K562 (cell line): ENCODE measurements around the gene NRF1. TPM values are rescaled to one million over a fixed set of nuclear protein-coding genes. Genes with fewer than 3 reads are reported as not detected.

Source experiments
- BMI1 ChIP-seq: fragments of 150-350 bp; IDR thresholded peaks from 2 replicates; pipeline ENCODE4 v1.6.1; 2014; ENCODE audit warnings: low read length
- CBX8 ChIP-seq: fragments of 200-600 bp; sonication (generic); IDR thresholded peaks from 2 replicates; pipeline ENCODE4 v1.6.1; 2012; ENCODE audit warnings: borderline replicate concordance, mixed run types, low read depth, mild to moderate bottlenecking, moderate library complexity, mixed read lengths, low read length, control low read depth, inconsistent platforms; ENCODE audit not compliant: poor library complexity, severe bottlenecking; ENCODE audit errors: extremely low read depth
- DDX20 ChIP-seq: fragments of 450-650 bp; IDR thresholded peaks from 2 replicates; pipeline ENCODE4 v1.6.1; 2016; ENCODE audit warnings: missing genetic modification characterization, low read depth, mild to moderate bottlenecking, missing compliant biosample characterization, moderate library complexity
- HMG20B ChIP-seq: fragments of 250-450 bp; sonication (Bioruptor Pico); IDR thresholded peaks from 2 replicates; pipeline ENCODE4 v1.5.0; 2021; ENCODE audit warnings: mild to moderate bottlenecking
- HNRNPUL1 ChIP-seq: fragments of 200-400 bp; formaldehyde crosslinking; IDR thresholded peaks from 2 replicates; pipeline ENCODE4 v1.6.1; 2017; ENCODE audit warnings: low read length
- MAX ChIP-seq: sonication (generic); formaldehyde crosslinking; IDR thresholded peaks from 2 replicates; pipeline ENCODE4 v1.9.0; 2022; ENCODE audit warnings: mild to moderate bottlenecking, missing genetic modification reagents
- MAZ ChIP-seq, 2 experiments: fragments of 450-650 bp in 1 of 2; sonication (generic) in 1 of 2; formaldehyde crosslinking; IDR thresholded peaks in 1 of 2; conservative IDR thresholded peaks in 1 of 2; 2 replicates each; pipeline versions ENCODE4 v1.4.0 to v1.5.0; 2020; ENCODE audit warnings: mild to moderate bottlenecking in 1 of 2, missing genetic modification reagents in 1 of 2
- MECOM ChIP-seq: fragments of 250-450 bp; sonication (Bioruptor Pico); IDR thresholded peaks from 2 replicates; pipeline ENCODE4 v1.8.0; 2022; ENCODE audit warnings: inconsistent platforms
- MEIS2 ChIP-seq: fragments of 450-650 bp; IDR thresholded peaks from 2 replicates; pipeline ENCODE4 v1.6.1; 2014; ENCODE audit warnings: mild to moderate bottlenecking; ENCODE audit not compliant: partially characterized antibody
- NONO ChIP-seq, 2 experiments: fragments of 200-400 bp in 1 of 2; fragments of 450-650 bp in 1 of 2; formaldehyde crosslinking in 1 of 2; IDR thresholded peaks; 2 replicates each; pipeline ENCODE4 v1.6.1; 2017; ENCODE audit warnings: low read depth in 2 of 2, mild to moderate bottlenecking in 2 of 2, moderate library complexity in 2 of 2, low read length in 1 of 2
- RBM15 ChIP-seq: fragments of 200-400 bp; formaldehyde crosslinking; IDR thresholded peaks from 2 replicates; pipeline ENCODE4 v1.6.1; 2018; ENCODE audit warnings: mild to moderate bottlenecking, low read length, moderate library complexity; ENCODE audit not compliant: insufficient read depth
- RFX5 ChIP-seq: IDR thresholded peaks from 2 replicates; pipeline ENCODE4 v1.6.1; 2011; ENCODE audit warnings: low read depth, mild to moderate bottlenecking, improper control_type of control experiment, low read length
- SMARCA4 ChIP-seq: fragments of 450-650 bp; IDR thresholded peaks from 2 replicates; pipeline ENCODE4 v1.6.1; 2016
- SMARCC2 ChIP-seq: fragments of 450-650 bp; IDR thresholded peaks from 2 replicates; pipeline ENCODE4 v1.6.1; 2017; ENCODE audit warnings: antibody characterized with exemption, moderate library complexity, mild to moderate bottlenecking, low read depth
- SP1 ChIP-seq: sonication (generic); formaldehyde crosslinking; IDR thresholded peaks from 2 replicates; pipeline ENCODE4 v1.8.1; 2022; ENCODE audit warnings: mild to moderate bottlenecking, missing genetic modification reagents
- THRAP3 ChIP-seq: fragments of 450-650 bp; IDR thresholded peaks from 2 replicates; pipeline ENCODE4 v1.6.1; 2016; ENCODE audit warnings: mild to moderate bottlenecking, inconsistent platforms, borderline replicate concordance
- XRCC5 ChIP-seq: fragments of 200-400 bp; formaldehyde crosslinking; IDR thresholded peaks from 2 replicates; pipeline ENCODE4 v1.6.1; 2017; ENCODE audit warnings: low read depth, mild to moderate bottlenecking, low read length
- ZBTB17 ChIP-seq: fragments of 450-650 bp; formaldehyde crosslinking; IDR thresholded peaks from 2 replicates; pipeline ENCODE4 v1.4.0; 2020; ENCODE audit warnings: mild to moderate bottlenecking
- ZC3H11A ChIP-seq: IDR thresholded peaks from 2 replicates; pipeline ENCODE4 v1.6.1; 2012; ENCODE audit warnings: low read depth, low read length, improper control_type of control experiment
- ZC3H4 ChIP-seq: sonication (generic); formaldehyde crosslinking; IDR thresholded peaks from 2 replicates; pipeline ENCODE4 v1.9.0; 2021; ENCODE audit warnings: missing genetic modification reagents, borderline replicate concordance
- ZNF12 ChIP-seq: sonication (generic); formaldehyde crosslinking; IDR thresholded peaks from 2 replicates; pipeline ENCODE4 v1.4.0; 2020; ENCODE audit warnings: mild to moderate bottlenecking, missing genetic modification reagents
- ZNF146 ChIP-seq: IDR thresholded peaks from one replicate; pipeline ENCODE4 v1.6.1; 2018; ENCODE audit warnings: missing compliant biosample characterization; ENCODE audit not compliant: unreplicated experiment
- ZNF253 ChIP-seq: fragments of 250-450 bp; sonication (Bioruptor Pico); conservative IDR thresholded peaks from 2 replicates; pipeline ENCODE4 v1.6.1; 2021; ENCODE audit warnings: mild to moderate bottlenecking
- ZNF436 ChIP-seq: fragments of 250-450, 450-650 bp; sonication (Bioruptor Pico); formaldehyde crosslinking; IDR thresholded peaks from 2 replicates; pipeline ENCODE4 v1.7.0; 2020; ENCODE audit warnings: mild to moderate bottlenecking
- ZNF507 ChIP-seq: conservative IDR thresholded peaks from 2 replicates; pipeline ENCODE4 v1.6.1; 2017; ENCODE audit warnings: missing genetic modification characterization, missing compliant biosample characterization
- ZNF57 ChIP-seq: fragments of 450-650 bp; formaldehyde crosslinking; IDR thresholded peaks from 2 replicates; pipeline ENCODE4 v1.4.0; 2020; ENCODE audit warnings: mild to moderate bottlenecking, moderate library complexity
- ZNF584 ChIP-seq: fragments of 200-800 bp; sonication (Bioruptor generic); IDR thresholded peaks from 2 replicates; pipeline ENCODE4 v1.6.1; 2016; ENCODE audit warnings: low read depth, mild to moderate bottlenecking, missing genetic modification characterization, missing compliant biosample characterization
- ZNF740 ChIP-seq, 3 experiments: fragments of 200-800 bp in 1 of 3; sonication (Bioruptor generic) in 1 of 3; sonication (generic) in 1 of 3; formaldehyde crosslinking in 1 of 3; IDR thresholded peaks; 2 replicates each; pipeline versions ENCODE4 v1.6.1 to v1.8.0; 2016 to 2022; ENCODE audit warnings: mild to moderate bottlenecking in 2 of 3, missing compliant biosample characterization in 2 of 3, missing genetic modification characterization in 2 of 3, missing genetic modification reagents in 1 of 3
- polyA plus RNA-seq, 8 experiments: library from polyadenylated mRNA; depleted of rRNA in 4 of 8; stranded (reverse) in 5 of 8; unstranded in 3 of 8; fragments of >200 nt; fragmentation: Nextera tagmentation in 2 of 8; fragmentation: Illumina TruSeq in 1 of 8; extraction: Ambion mirVana in 2 of 8; extraction: Trizol in 1 of 8; gene quantifications; 2 replicates each; pipeline versions ENCODE4 v1.2.1 to v1.2.3, GENCODE V29; 2011 to 2014; ENCODE audit warnings: inconsistent platforms in 1 of 8, missing spikeins in 1 of 8
- total RNA-seq, 7 experiments: library from RNA; depleted of rRNA in 6 of 7; stranded (reverse); fragments of >200 nt in 6 of 7; fragmentation: Illumina TruSeq in 2 of 7; extraction: Trizol in 2 of 7; gene quantifications; 2 replicates each; pipeline versions ENCODE4 v1.2.1 to v1.2.3, GENCODE V29; 2011 to 2021; ENCODE audit warnings: low replicate concordance in 1 of 7

Gene NRF1
- total and polyA plus RNA-seq, 9 of the 15 experiments (the other 6 are each of a cell fraction or from before 2014, with no cell fraction given), result 8.6 to 28.8 (median 20.3) TPM

- TF ChIP-seq MAX (CRISPR knock-in tag) (peak; percentile 96), THRAP3 (no peak), ZNF584 (peak; percentile 96), ZNF740 (CRISPR knock-in tag; IDR thresholded peaks at IDR 0.05) (no peak), ZNF740 (tag; IDR thresholded peaks at IDR 0.05) (no peak), ZNF12 (no peak), ZNF253 (no peak), ZC3H11A (no peak), ZNF436 (CRISPR knock-in tag) (no peak), NONO (IDR thresholded peaks at IDR 0.05; ENCODE audit: low read depth in 2 of 2, low read length in 1 of 2) (peak in 1 of 2 experiments; percentile 89; a peak in 2 of 4 replicates), HNRNPUL1 (0 out of 2 replicates have a peak, but pooled peaks have one; percentile 21), MECOM (CRISPR knock-in tag) (peak; percentile 91), DDX20 (tag) (no peak), ZNF57 (CRISPR knock-in tag) (peak; percentile 55; the same call in 1 of the 2 replicates), RFX5 (no peak), RBM15 (no peak), XRCC5 (no peak), SP1 (CRISPR knock-in tag) (0 out of 2 replicates have a peak, but pooled peaks have one; percentile 44), SMARCC2 (peak; percentile 96), ZBTB17 (0 out of 2 replicates have a peak, but pooled peaks have one; percentile 75), MAZ (CRISPR knock-in tag; conservative IDR thresholded peaks at IDR 0.05 in 1 of 2, IDR thresholded peaks at IDR 0.05 in 1 of 2) (peak; percentile 71 to 86), ZNF146 (CRISPR knock-in tag) (no peak), MEIS2 (peak; percentile 21), BMI1 (no peak), CBX8 (no peak), ZC3H4 (CRISPR knock-in tag) (no peak), HMG20B (CRISPR knock-in tag) (no peak), ZNF507 (no peak), SMARCA4 (peak; percentile 99)
Measured at GRCh38 chr7:129719980-129720732, 108.6 kb downstream of the NRF1 start (continued).
